Measurements from ENCODE around the gene AJM1.

DNA sequence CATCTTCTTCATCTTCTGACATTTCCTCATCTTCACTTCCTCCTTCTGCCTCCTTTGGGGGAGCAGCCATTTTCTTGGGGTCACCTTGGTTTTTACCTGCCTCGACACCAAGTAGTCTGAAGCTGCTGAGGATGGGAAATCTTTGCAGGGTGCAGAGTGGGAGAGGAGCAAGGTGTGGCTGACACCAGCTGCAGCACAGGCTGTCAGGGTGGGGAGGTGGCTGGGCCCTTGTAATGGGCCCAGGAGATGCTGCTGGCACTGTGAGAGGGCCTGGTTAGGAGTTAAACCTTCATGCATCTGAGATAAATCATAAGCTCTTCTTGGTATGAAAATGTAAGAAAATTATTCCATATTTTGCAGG lies 26.9 kb upstream of the AJM1 start:
- TF ChIP-seq CTCF (conservative IDR thresholded peaks at IDR 0.05; ENCODE audit: low read length) (no peak), EZH2phosphoT487 (IDR thresholded peaks at IDR 0.05; ENCODE audit: borderline replicate concordance, low read depth, low read length) (no peak)

Measured in OCI-LY7 (cell line).